NB4 (cell line): ENCODE measurements around the gene CXXC5.

Experiments used
- DNase-seq: peaks from one replicate; pipeline ENCODE4 v3.0.0; 2010; ENCODE audit warnings: low read depth
- H3K4me3 ChIP-seq: one replicate; pipeline ENCODE4 v1.5.1; 2011; ENCODE audit warnings: mild to moderate bottlenecking, low read depth, low read length, moderate library complexity
- CTCF ChIP-seq: IDR thresholded peaks from one replicate; pipeline ENCODE4 v1.5.1; 2012; ENCODE audit warnings: low read depth, low read length
- MYC ChIP-seq: IDR thresholded peaks from 2 replicates; pipeline ENCODE4 v1.6.1; 2011; ENCODE audit warnings: low read depth, low read length
- POLR2A ChIP-seq: IDR thresholded peaks from 2 replicates; pipeline ENCODE4 v1.6.1; 2011; ENCODE audit warnings: mild to moderate bottlenecking; ENCODE audit not compliant: insufficient read length; ENCODE audit errors: extremely low read depth
- TF ChIP-seq, protein P1 (sequence below): IDR thresholded peaks from 2 replicates; pipeline ENCODE4 v1.6.1; 2011; ENCODE audit warnings: low read depth, low read length

The CXXC5 gene

DNA sequence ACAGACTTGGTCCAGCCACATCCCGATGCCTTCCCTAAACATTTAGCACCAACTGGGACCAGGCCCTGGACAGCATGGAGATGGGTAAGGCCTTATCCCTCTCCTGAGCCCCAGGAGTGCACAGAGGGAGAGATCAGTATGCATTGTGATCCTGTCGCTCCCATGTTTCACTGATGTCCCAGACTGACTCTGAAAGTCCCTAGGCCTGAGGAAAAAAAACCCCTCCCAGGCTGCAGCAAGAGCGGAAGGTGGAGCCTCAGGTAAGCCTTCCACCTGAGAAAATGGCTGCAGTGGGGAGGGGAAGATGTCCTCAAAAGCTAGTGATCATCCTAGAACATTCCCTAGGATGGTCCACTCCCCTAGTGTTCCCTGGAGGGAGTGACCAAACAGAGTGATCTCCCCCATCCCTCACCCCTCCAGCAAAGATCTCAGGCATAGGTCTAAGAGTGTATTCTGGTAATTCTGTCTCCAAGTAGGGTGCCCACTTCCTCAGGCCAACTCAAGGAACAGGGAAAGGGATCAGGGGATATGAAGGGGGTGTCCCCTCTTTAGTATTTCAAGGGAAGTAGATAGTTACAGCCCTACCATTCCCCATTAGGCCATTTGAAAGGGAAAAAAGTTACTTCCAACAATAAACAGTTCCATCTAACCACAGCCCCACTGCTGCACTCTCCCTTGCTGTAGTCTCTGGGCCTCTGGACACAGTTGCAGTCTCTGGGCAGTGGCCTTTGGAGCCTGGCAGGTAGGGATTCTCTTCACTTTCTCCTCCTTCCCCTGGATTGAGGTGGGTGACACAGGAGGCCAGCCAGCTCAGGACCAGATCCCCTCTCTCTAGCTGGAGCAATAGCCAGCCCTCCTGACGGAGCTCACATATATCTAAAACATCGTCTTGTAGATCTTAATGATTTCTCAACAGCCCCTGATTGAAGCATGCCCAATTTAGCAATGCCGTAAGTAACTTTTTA, 6.8 kb upstream of the CXXC5 start:
- DNase-seq = peak; percentile 13
- TF ChIP-seq MYC (no peak), POLR2A (no peak), CTCF (no peak)
- TF ChIP-seq, protein P1, sequence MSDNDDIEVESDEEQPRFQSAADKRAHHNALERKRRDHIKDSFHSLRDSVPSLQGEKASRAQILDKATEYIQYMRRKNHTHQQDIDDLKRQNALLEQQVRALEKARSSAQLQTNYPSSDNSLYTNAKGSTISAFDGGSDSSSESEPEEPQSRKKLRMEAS = no peak
- H3K4me3 ChIP-seq = no peak overlapping the region

GRCh38 chr5:139642213-139642612, 5.9 kb upstream of the CXXC5 start:
- no peak for DNase-seq
- no peak for TF ChIP-seq POLR2A
- no peak for TF ChIP-seq MYC
- TF ChIP-seq CTCF = no peak
- TF ChIP-seq, protein P1 = no peak
- no peak overlapping the region for H3K4me3 ChIP-seq

DNA sequence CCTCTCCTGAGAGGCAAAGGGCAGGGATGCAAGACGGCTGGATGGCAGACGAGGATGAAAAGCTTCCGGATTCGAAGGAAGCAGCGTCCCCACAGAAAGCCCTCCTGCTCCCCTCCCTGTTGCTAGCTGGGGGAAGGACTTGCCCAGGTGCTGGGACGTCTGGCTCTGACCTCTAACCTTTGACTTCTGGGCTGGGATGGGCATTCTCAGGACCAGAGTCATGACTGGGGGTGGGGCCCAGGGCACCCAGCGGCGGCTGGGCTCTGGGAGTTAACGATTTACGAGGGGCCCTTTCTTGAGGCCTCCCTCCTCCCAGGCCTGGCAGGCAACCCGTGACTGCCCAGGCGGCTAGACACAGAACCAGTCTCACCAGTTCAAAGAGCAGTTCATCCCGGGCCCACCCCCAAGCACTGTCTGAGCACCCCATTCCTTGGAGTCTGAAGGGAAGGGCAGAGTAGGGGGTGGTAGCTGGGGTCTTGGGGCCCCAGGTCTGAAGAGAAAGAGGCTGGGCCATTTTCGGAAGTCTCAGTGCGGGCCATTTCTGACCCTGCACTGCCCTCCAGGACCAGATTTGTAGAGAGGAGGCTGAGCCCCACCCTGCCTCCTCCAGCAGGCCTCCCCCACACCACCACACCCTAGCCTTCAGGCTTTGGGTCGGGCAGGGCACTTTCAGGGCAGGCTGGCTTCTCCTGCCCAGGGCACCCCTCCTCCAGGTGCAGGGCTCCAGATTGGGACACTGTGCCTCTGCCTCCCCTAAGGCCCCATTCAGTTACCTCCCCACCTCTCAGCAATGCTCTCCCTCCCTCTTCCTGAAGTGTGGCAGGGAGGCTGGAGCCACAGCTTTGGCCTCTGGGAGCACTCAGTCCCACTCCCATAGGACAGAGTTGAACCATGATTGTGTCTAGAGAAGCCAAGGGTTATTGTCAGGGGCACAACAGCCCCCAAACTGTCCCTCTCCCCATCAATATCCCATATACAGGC, 5.0 kb upstream of the CXXC5 start:
- no peak for TF ChIP-seq POLR2A
- no peak for TF ChIP-seq CTCF
- TF ChIP-seq, protein P1 = no peak
- TF ChIP-seq MYC = no peak
- no peak overlapping the region for H3K4me3 ChIP-seq
- peak; percentile 6 for DNase-seq

DNA sequence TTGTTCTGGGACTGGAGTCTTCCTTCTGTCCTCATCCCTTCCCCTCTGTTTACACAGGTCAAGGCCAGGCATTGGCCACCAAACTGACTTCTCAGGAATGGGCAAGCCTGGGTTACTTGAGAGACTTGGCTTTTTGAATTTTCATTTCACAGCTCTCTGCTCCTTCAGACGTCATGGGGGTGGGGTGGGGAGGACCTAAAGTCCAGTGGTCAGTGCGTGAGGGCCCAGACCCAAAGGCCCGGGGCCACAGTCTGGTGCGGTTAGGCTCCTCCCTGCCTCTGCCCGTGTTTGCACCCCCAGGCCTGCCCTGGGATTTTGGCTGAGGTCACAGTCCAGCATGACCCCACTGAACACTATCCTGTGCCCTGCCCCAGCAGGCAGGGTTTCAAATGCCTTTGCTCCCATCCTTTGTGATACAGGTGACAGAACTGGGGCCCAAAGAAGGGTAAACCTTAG, 4.1 kb upstream of the CXXC5 start:
- H3K4me3 ChIP-seq = no peak overlapping the region
- TF ChIP-seq MYC (no peak), CTCF (no peak), POLR2A (no peak)
- TF ChIP-seq, protein P1 = no peak
- no peak for DNase-seq

GRCh38 chr5:139644646-139645429, 3.3 kb upstream of the CXXC5 start:
- peak; percentile 45 for DNase-seq
- no peak for TF ChIP-seq CTCF
- TF ChIP-seq MYC = peak; percentile 26; the same call in 1 of the 2 replicates
- TF ChIP-seq, protein P1 = no peak
- no peak for TF ChIP-seq POLR2A

More at GRCh38 chr5:139644646-139645429, 3.3 kb upstream of the CXXC5 start:
- H3K4me3 ChIP-seq = no peak overlapping the region
